Neutrophil (primary cell): Measurements from ENCODE around the gene C2orf69.

Experiments used
- H3K27ac ChIP-seq: fragments of 200-600 bp; sonication (generic); 2 replicates; pipeline ENCODE4 v1.5.1; 2016; ENCODE audit warnings: mild to moderate bottlenecking, moderate library complexity
- H3K27me3 ChIP-seq: fragments of 200-600 bp; sonication (generic); 2 replicates; pipeline ENCODE4 v1.6.0; 2016; ENCODE audit warnings: mild to moderate bottlenecking
- H3K36me3 ChIP-seq: fragments of 200-600 bp; sonication (generic); 2 replicates; pipeline ENCODE4 v1.5.1; 2017
- H3K4me1 ChIP-seq, 2 experiments: fragments of 200-600 bp in 1 of 2; sonication (generic) in 1 of 2; 1 replicate in 1 of 2; 2 replicates in 1 of 2; pipeline versions ENCODE4 v1.5.1 to v1.6.1; 2013 to 2016; ENCODE audit warnings: low read depth in 1 of 2, low read length in 1 of 2, mild to moderate bottlenecking in 1 of 2, moderate library complexity in 1 of 2; ENCODE audit not compliant: control insufficient read depth in 1 of 2, insufficient read depth in 1 of 2
- H3K4me3 ChIP-seq, 2 experiments: fragments of 200-600 bp in 1 of 2; sonication (generic) in 1 of 2; 1 replicate in 1 of 2; 2 replicates in 1 of 2; pipeline ENCODE4 v1.5.1; 2013 to 2016; ENCODE audit warnings: low read depth in 1 of 2, low read length in 1 of 2, mild to moderate bottlenecking in 1 of 2, moderate library complexity in 1 of 2
- H3K9me3 ChIP-seq: fragments of 200-600 bp; sonication (generic); 2 replicates; pipeline ENCODE4 v1.5.1; 2016
- CTCF ChIP-seq: fragments of 200-600 bp; sonication (generic); IDR thresholded peaks from 2 replicates; pipeline ENCODE4 v1.5.1; 2016; ENCODE audit warnings: antibody characterized with exemption

C2orf69 gene

GRCh38 chr2:199883474-199884212 is 27.4 kb upstream of the C2orf69 start:
- no peak overlapping the region for H3K27ac ChIP-seq
- H3K36me3 ChIP-seq: no peaks in the 10 kb centered on the region
- no peaks in the 10 kb centered on the region for H3K4me1 ChIP-seq
- no peak for TF ChIP-seq CTCF
- H3K9me3 ChIP-seq: no peaks in the 10 kb centered on the region
- H3K27me3 ChIP-seq: no peaks in the 10 kb centered on the region
- H3K4me3 ChIP-seq: no peak overlapping the region

DNA sequence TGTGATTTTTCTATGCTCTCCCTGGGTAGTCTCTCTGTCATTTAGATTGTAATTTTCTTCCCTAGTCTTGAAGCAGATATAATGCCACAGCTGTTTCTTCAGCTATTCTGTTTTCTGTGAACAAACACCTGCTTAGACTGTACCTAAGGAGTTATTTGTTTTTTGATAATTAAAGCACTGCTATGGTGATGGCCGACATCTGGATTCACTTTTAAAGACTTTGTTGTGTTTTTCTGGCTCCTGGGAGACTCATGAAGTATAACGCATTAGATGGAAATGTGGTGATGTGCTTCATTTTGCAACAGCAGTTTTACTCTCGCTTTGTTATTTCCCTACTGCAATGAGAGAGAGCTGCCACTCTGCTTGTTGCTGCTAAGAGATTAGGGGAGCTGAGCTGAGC is 15.7 kb upstream of the C2orf69 start:
- Histone ChIP-seq H3K4me3 (no peak overlapping the region), H3K36me3 (no peaks in the 10 kb centered on the region), H3K9me3 (no peaks in the 10 kb centered on the region), H3K27ac (no peak overlapping the region), H3K4me1 (no peaks in the 10 kb centered on the region), H3K27me3 (no peaks in the 10 kb centered on the region)
- TF ChIP-seq CTCF: no peak

DNA sequence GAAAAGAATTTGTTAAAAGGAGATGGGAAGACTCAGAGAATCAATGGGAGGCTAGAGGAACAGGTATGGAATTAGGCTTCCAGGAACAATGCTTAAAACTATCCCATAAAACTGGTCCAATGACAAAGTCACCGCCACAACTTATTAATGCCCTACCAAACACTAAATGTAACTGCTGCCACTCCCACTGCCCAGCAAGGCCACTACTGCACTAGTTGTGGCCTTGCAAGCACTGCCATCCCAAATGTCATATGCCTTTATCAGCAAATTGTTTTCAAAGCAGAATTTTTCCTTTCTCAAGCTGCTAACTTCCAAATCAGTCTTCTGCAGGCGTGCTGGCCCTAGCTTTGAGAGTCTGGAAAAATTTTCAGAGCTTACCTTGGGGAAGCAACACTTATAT is 14.5 kb upstream of the C2orf69 start:
- no peak for TF ChIP-seq CTCF
- Histone ChIP-seq H3K9me3 (no peaks in the 10 kb centered on the region), H3K4me1 (no peaks in the 10 kb centered on the region), H3K36me3 (no peaks in the 10 kb centered on the region), H3K4me3 (no peak overlapping the region), H3K27me3 (no peaks in the 10 kb centered on the region), H3K27ac (no peak overlapping the region)

- Histone ChIP-seq H3K36me3 (no peaks in the 10 kb centered on the region), H3K4me3 (no peak overlapping the region), H3K27ac (no peak overlapping the region), H3K4me1 (no peaks in the 10 kb centered on the region), H3K9me3 (no peaks in the 10 kb centered on the region), H3K27me3 (no peaks in the 10 kb centered on the region)
- no peak for TF ChIP-seq CTCF
These were observed 9.2 kb upstream of the C2orf69 start for GRCh38 chr2:199901942-199902341.

DNA sequence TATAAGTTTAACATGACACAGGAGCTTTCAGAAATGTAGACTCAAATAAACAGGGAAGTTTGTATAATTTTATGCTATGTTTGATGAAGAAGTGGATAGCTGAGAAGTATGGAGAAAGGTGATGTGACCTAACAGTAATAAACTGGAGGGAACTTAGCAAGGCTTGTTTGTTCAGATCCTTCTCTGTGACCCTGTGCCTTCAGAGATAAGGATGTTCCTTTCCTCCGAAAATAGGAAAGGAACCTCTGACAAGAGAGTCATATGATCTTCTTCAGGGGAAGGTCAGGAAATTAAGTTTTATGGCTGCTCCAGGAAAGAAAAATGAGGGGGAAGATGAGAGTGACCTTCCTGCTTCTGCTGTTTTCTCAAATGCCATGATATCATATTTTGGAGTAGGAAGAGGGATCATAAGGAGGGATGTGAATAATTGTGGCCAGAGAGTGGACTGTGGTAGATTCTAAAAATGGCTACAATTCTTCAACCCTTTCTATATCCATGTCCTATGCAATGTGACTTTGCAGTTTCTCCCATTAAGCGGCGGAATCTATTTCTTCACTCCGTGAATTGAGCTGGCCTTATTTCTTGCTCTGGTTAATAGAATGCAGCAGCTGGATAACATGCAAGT is 8.5 kb upstream of the C2orf69 start:
- no peaks in the 10 kb centered on the region for H3K9me3 ChIP-seq

More for the DNA sequence above, 8.5 kb upstream of the C2orf69 start:
- Histone ChIP-seq H3K27ac (no peak overlapping the region), H3K36me3 (no peaks in the 10 kb centered on the region), H3K4me3 (no peak overlapping the region), H3K4me1 (no peaks in the 10 kb centered on the region), H3K27me3 (no peaks in the 10 kb centered on the region)
- TF ChIP-seq CTCF: no peak
